Prostate gland (tissue), 2 donors: Measurements from ENCODE around the gene BNIP3. TPM values are rescaled to one million over a fixed set of nuclear protein-coding genes. Genes with fewer than 3 reads are reported as not detected.
A peak's percentile ranks its signal among the peaks of the same experiment; 100 is the strongest.

Experiments
- DNase-seq: peaks from one replicate; pipeline ENCODE4 v3.0.0-alpha.2; 2019; ENCODE audit warnings: low spot score
- H3K27ac ChIP-seq, 2 donors: fragments of 200-600 bp; sonication (generic); 2 replicates each; pipeline ENCODE4 v1.5.1; 2017 to 2019
- H3K27me3 ChIP-seq: fragments of 200-600 bp; sonication (generic); replicated peaks from 2 replicates; pipeline ENCODE4 v1.5.1; 2019; ENCODE audit not compliant: insufficient read depth
- H3K36me3 ChIP-seq, 2 donors: fragments of 200-600 bp; sonication (generic); 1 replicate in 1 of 2; 2 replicates in 1 of 2; pipeline versions ENCODE4 v1.5.1 to v1.8.1; 2017 to 2019
- H3K4me1 ChIP-seq: fragments of 200-600 bp; sonication (generic); replicated peaks from 2 replicates; pipeline ENCODE4 v1.5.1; 2019
- H3K4me3 ChIP-seq, 2 donors: fragments of 200-600 bp; sonication (generic); 2 replicates each; pipeline ENCODE4 v1.5.1; 2017 to 2019
- H3K9me3 ChIP-seq: fragments of 200-600 bp; sonication (generic); 2 replicates; pipeline ENCODE4 v1.5.1; 2017
- POLR2A ChIP-seq: fragments of 450-650 bp; IDR thresholded peaks from one replicate; pipeline ENCODE4 v1.6.1; 2016; ENCODE audit warnings: antibody characterized with exemption, mild to moderate bottlenecking
- POLR2AphosphoS5 ChIP-seq: sonication (generic); formaldehyde crosslinking; IDR thresholded peaks from one replicate; pipeline ENCODE4 v1.6.1; 2017; ENCODE audit warnings: antibody characterized with exemption
- WGBS: methylation state at CpG from one replicate; pipeline ENCODE4 v1.1.5; 2018; 5-methylcytosine and 5-hydroxymethylcytosine counted together
- intact Hi-C: fragments of 100-400 bp; cut with DNase I; formaldehyde crosslinking; loops from one replicate; pipeline ENCODE4 v1.14.2; 2022
- total RNA-seq, 2 donors: library from RNA; depleted of rRNA; stranded (reverse); fragments of >200 nt; gene quantifications; one replicate each; pipeline ENCODE4 v1.1.0, GENCODE V29; 2016
- TF ChIP-seq, protein P1 (sequence below), 4 experiments: fragments of 200-600 bp in 2 of 4; fragments of 450-650 bp in 2 of 4; sonication (generic) in 2 of 4; IDR thresholded peaks; 1 replicate in 3 of 4; 2 replicates in 1 of 4; pipeline ENCODE4 v1.5.1; 2016 to 2019; ENCODE audit warnings: antibody characterized with exemption in 4 of 4, mild to moderate bottlenecking in 2 of 4, moderate library complexity in 2 of 4

The BNIP3 gene
- total RNA-seq, 2 donors from 2014 or later = 148 to 325 TPM

DNA sequence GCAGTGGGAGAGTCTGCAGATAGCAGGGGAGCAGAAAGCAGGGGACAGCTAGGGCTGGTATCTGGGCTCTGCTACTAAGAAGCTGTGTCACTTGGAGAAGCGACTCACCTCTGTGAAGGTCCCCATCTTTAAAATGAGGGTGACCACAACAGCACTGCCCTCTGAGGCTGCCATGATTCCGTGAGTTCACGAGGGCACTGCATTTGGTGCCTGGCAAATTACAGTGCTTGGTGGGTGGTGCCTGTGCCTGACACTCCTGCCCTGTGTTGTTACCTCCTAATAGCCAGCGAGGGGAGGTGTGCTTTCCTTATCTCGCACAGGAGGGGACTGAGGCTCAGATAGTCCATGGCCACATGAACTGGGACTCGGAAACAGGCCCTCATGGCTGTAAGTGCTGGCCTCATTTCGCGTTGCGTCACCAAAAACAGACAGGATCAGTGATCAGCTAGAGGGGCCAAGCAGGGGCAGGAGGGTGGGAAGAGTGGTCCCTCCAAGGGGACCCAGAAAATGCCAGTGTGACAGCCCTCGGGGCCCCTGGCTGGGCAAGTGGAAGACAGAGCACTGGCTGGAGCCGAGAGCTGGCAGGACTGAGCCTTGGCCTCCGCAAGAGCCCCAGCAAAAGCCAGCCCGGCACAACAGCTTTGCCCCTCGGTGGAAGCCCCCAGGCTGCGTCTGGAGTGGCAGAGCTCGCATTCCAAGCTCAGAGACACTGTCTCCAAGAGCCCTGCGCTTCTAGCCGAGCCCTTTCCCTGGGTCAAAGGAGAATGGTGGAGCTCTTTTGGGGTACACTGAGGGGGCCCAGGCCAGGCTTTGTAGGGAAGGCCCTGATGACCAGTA lies 17.3 kb upstream of the BNIP3 start:
- TF ChIP-seq, protein P1, sequence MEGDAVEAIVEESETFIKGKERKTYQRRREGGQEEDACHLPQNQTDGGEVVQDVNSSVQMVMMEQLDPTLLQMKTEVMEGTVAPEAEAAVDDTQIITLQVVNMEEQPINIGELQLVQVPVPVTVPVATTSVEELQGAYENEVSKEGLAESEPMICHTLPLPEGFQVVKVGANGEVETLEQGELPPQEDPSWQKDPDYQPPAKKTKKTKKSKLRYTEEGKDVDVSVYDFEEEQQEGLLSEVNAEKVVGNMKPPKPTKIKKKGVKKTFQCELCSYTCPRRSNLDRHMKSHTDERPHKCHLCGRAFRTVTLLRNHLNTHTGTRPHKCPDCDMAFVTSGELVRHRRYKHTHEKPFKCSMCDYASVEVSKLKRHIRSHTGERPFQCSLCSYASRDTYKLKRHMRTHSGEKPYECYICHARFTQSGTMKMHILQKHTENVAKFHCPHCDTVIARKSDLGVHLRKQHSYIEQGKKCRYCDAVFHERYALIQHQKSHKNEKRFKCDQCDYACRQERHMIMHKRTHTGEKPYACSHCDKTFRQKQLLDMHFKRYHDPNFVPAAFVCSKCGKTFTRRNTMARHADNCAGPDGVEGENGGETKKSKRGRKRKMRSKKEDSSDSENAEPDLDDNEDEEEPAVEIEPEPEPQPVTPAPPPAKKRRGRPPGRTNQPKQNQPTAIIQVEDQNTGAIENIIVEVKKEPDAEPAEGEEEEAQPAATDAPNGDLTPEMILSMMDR (IDR thresholded peaks at IDR 0.05) = no peak
- TF ChIP-seq POLR2AphosphoS5 (no peak), POLR2A (no peak)
- peak overlapping the region; percentile 90 to 93 for H3K27ac ChIP-seq
- no peaks in the 10 kb centered on the region for H3K27me3 ChIP-seq
- H3K4me1 ChIP-seq = peaks cover 28% of the 10 kb centered on the region
- H3K9me3 ChIP-seq = no peaks in the 10 kb centered on the region
- intact Hi-C loops = no loop called here
- WGBS = 94% methylated on average over 18 of the region's 18 CpGs
- no peak for DNase-seq
- no peak overlapping the region for H3K4me3 ChIP-seq
- H3K36me3 ChIP-seq = no peaks in the 10 kb centered on the region

DNA sequence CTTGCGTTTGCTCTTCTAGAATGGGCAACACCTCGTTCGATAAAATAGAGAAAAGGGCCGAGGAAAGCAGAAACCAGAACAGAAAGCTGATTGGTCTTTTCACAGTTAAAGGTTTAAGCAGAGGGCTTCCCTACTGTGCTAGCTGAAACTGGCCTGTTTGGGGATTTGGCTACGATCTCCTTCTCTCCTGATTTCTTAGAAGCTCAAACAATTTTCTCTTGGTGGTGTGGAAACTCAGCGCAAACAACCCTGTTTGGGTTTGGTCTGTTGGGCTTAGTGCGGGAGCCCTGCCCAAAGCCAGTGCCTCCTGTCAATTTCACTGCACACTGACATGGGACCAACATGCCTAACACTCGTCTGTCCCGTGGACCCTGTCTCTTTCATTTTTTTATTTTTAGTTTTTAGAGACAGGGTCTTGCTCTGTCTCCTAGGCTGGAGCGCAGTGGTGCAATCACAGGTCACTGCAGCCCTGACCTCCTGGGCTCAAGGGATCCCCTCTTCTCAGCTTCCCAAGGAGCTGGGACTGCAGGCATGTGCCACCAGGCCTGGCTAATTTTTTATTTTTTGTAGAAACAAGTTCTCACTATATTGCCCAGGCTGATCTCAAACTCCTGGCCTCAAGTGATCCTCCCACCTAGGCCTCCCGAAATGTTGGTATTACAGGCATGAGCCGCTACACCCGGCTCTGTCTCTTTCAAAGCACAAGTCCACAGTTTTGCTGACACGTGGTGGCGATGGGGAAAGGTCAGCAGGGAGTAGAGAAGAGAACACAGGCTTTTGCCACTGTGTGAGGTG lies 16.5 kb upstream of the BNIP3 start:
- Histone ChIP-seq H3K4me1 (peaks cover 28% of the 10 kb centered on the region), H3K27ac (peak overlapping the region; percentile 90 to 93), H3K4me3 (no peak overlapping the region), H3K27me3 (no peaks in the 10 kb centered on the region), H3K9me3 (no peaks in the 10 kb centered on the region), H3K36me3 (no peaks in the 10 kb centered on the region)
- TF ChIP-seq, protein P1 (IDR thresholded peaks at IDR 0.05) = no peak
- no peak for TF ChIP-seq POLR2A
- no peak for TF ChIP-seq POLR2AphosphoS5
- no peak for DNase-seq
- WGBS = 53% methylated on average over 15 of the region's 15 CpGs
- intact Hi-C loops = no loop called here

DNA sequence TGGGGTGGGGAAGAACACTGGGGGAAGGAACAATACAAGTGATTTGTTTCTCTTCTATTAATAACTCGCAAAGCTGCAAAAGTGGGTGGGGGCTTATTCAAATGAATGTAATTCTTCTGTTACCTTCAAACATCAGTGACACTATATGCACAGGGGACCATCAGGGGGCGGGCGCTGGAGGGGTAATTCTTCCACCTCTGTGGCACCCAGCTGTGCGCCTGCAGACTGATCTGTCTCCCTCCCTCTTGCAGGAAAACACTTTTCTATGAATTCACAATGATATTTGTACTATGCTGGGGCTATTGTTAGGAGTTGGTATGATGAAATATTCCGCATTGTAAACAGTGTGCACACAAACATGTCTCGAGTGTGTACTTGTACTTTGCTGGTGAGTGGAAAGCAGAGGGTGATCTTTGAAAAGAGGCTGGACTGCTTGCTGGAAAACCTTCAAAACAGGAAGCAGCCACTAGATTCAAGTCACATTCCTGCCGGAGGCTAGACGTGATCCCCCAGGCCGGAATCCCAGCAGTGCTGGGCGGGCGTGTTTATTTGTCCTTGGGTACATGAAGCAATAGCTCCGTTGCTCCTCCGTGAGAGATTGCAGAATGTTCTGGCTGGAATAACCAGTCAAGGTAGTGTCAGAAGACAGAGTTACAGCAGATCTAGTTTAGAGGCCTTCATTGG lies 15.8 kb upstream of the BNIP3 start:
- Histone ChIP-seq H3K9me3 (no peaks in the 10 kb centered on the region), H3K36me3 (no peaks in the 10 kb centered on the region), H3K27me3 (no peaks in the 10 kb centered on the region), H3K4me3 (no peak overlapping the region), H3K27ac (peak overlapping the region; percentile 90 to 93), H3K4me1 (peaks cover 28% of the 10 kb centered on the region)
- TF ChIP-seq, protein P1 (IDR thresholded peaks at IDR 0.05) = no peak
- TF ChIP-seq POLR2AphosphoS5 (peak; percentile 99), POLR2A (peak; percentile 40)
- peak; percentile 97 for DNase-seq
- intact Hi-C loops = no loop called here
- 28% methylated on average over 13 of the region's 13 CpGs for WGBS

DNA sequence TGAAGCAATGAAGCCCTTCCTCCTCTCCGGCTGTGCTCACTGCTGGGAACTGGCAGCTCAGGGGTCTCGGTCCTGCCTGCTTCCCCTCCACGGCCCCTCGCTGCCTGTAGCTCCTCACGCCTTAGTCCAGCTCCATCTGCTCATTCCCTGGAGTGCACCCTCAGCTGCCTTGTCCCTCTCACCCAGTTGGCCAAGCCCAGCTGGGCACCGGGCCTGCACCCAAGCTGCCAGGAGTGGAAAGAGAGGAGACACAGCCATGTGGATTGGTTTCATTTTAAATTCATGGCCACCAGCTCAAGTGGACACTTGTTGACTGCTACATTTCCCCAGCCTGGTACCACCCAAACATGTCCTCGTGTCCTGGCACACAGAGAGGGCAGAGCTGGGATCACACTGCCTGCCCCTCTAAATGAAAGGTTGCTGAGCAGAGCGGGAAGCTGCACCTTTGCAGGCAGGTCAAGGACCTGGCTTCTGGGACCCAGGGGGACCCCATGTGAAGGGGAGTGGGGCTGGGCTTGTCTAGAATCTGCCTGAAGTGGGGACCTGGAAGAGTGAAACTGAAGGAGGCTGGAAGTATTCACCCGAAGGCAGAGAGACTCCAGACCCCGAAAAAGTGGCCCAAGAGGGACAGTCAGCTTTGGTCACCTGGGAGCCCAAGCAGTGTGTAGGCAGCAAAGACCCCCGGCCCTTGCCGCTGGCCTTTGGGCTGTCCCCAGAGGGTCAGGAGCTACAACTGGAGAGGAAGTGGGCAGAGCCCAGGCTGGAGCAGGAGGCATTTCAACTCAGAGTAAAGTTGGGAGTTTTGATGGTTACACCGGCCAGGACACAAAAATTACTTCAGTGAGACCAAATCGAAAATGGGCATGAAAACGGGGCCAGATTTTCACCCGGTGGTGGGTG lies 15.0 kb upstream of the BNIP3 start:
- no peaks in the 10 kb centered on the region for H3K27me3 ChIP-seq
- DNase-seq = no peak
- 77% methylated on average over 16 of the region's 16 CpGs for WGBS
- peak overlapping the region; percentile 90 to 93 for H3K27ac ChIP-seq
- peaks cover 28% of the 10 kb centered on the region for H3K4me1 ChIP-seq
- no peak overlapping the region for H3K4me3 ChIP-seq
- H3K9me3 ChIP-seq = no peaks in the 10 kb centered on the region
- no peak for TF ChIP-seq POLR2AphosphoS5
- TF ChIP-seq POLR2A = no peak
- TF ChIP-seq, protein P1 (IDR thresholded peaks at IDR 0.05) = no peak
- no peaks in the 10 kb centered on the region for H3K36me3 ChIP-seq
- intact Hi-C loops = no loop called here
